Mucosa of gallbladder (tissue), 1 donor: ENCODE measurements around the gene ACTL7B. TPM values are rescaled to one million over a fixed set of nuclear protein-coding genes. Genes with fewer than 3 reads are reported as not detected.
"Not testable (repeated sequence)": the region's sequence is repeated elsewhere in the genome, so short reads cannot be mapped to it uniquely, and the experiment has no call there.

ENCODE experiments used
- DNase-seq: peaks from one replicate; pipeline ENCODE4 v3.0.0-alpha.2; 2020; ENCODE audit warnings: low spot score
- total RNA-seq: library from RNA; stranded (reverse); gene quantifications from one replicate; pipeline ENCODE4 v1.2.1, GENCODE V29; 2021
- donor health status: DM: no; HTN: no; CAD: no.

The ACTL7B gene
- not detected for total RNA-seq

- DNase-seq: no peak
These were observed at the start of gene ACTL7B for GRCh38 chr9:108855888-108856287. Gene ACTL7B (minus strand): TSS chr9:108855986. CDS start chr9:108855930, 56 bp downstream.

GRCh38 chr9:108905494-108905893 lies 49.7 kb upstream of the ACTL7B start:
- no peak for DNase-seq

GRCh38 chr9:108904161-108904560 lies 48.4 kb upstream of the ACTL7B start:
- no peak for DNase-seq

- no peak for DNase-seq
These were observed 47.8 kb upstream of the ACTL7B start for GRCh38 chr9:108903420-108904103.

- DNase-seq: no peak
These were observed 44.4 kb upstream of the ACTL7B start for GRCh38 chr9:108900176-108900575.

GRCh38 chr9:108899023-108899695 lies 43.4 kb upstream of the ACTL7B start:
- DNase-seq: not testable (repeated sequence)

- DNase-seq: no peak
These were observed 41.7 kb upstream of the ACTL7B start for GRCh38 chr9:108897324-108898096.

GRCh38 chr9:108894225-108894997 lies 38.6 kb upstream of the ACTL7B start:
- no peak for DNase-seq

GRCh38 chr9:108889649-108890067 lies 33.9 kb upstream of the ACTL7B start:
- DNase-seq: no peak

- DNase-seq: not testable (repeated sequence)
These were observed 30.9 kb upstream of the ACTL7B start for GRCh38 chr9:108886594-108887271.

GRCh38 chr9:108885643-108886348 lies 30.0 kb upstream of the ACTL7B start:
- peak; percentile 25 for DNase-seq

GRCh38 chr9:108884701-108885100 lies 28.9 kb upstream of the ACTL7B start:
- no peak for DNase-seq

- DNase-seq: no peak
These were observed 27.3 kb upstream of the ACTL7B start for GRCh38 chr9:108883085-108883484.

- no peak for DNase-seq
These were observed 26.5 kb upstream of the ACTL7B start for GRCh38 chr9:108882052-108882888.

- no peak for DNase-seq
These were observed 25.0 kb upstream of the ACTL7B start for GRCh38 chr9:108880738-108881316.

- no peak for DNase-seq
These were observed 21.7 kb upstream of the ACTL7B start for GRCh38 chr9:108877524-108877923.

- no peak for DNase-seq
These were observed 20.6 kb upstream of the ACTL7B start for GRCh38 chr9:108876425-108876824.

GRCh38 chr9:108874058-108874788 lies 18.4 kb upstream of the ACTL7B start:
- no peak for DNase-seq
